IMR-90 (cell line): ENCODE measurements around the gene SNAPC2.

Source experiments
- BHLHE40 ChIP-seq: fragments of 150-350 bp; IDR thresholded peaks from 2 replicates; pipeline ENCODE4 v1.6.1; 2016; ENCODE audit warnings: mild to moderate bottlenecking, low read depth, low read length
- CEBPB ChIP-seq: IDR thresholded peaks from 2 replicates; pipeline ENCODE4 v1.6.1; 2012; ENCODE audit warnings: low read depth, low read length, improper control_type of control experiment
- CTCF ChIP-seq: conservative IDR thresholded peaks from 2 replicates; pipeline ENCODE4 v1.5.1; 2012; ENCODE audit warnings: mild to moderate bottlenecking, low read depth, low read length, improper control_type of control experiment
- ELK1 ChIP-seq: fragments of 150-350 bp; IDR thresholded peaks from 2 replicates; pipeline ENCODE4 v1.6.1; 2016; ENCODE audit warnings: low read depth, mild to moderate bottlenecking, low read length, moderate library complexity, borderline replicate concordance
- MAFK ChIP-seq: IDR thresholded peaks from 2 replicates; pipeline ENCODE4 v1.6.1; 2012; ENCODE audit warnings: low read depth, low read length, improper control_type of control experiment
- POLR2A ChIP-seq: IDR thresholded peaks from 2 replicates; pipeline ENCODE4 v1.6.1; 2012; ENCODE audit warnings: mild to moderate bottlenecking, low read depth, low read length
- RCOR1 ChIP-seq: IDR thresholded peaks from 2 replicates; pipeline ENCODE4 v1.6.1; 2012; ENCODE audit warnings: mild to moderate bottlenecking, low read length, improper control_type of control experiment; ENCODE audit not compliant: insufficient replicate concordance
- SMC3 ChIP-seq: fragments of 150-350 bp; IDR thresholded peaks from 2 replicates; pipeline ENCODE4 v1.6.1; 2016; ENCODE audit warnings: low read depth, mild to moderate bottlenecking, antibody characterized with exemption, low read length, moderate library complexity

GRCh38 chr19:7911508-7912143 lies 8.5 kb upstream of the SNAPC2 start:
- TF ChIP-seq CTCF (no peak), POLR2A (no peak), RCOR1 (no peak), CEBPB (no peak), ELK1 (no peak), BHLHE40 (no peak), MAFK (no peak), SMC3 (no peak)
